Neuronal stem cell (in vitro differentiated cells): ENCODE data around the gene WWC1.

Experiments
- DNase-seq: peaks from one replicate; pipeline ENCODE4 v3.0.0-alpha.2; 2013; ENCODE audit warnings: low spot score
- H2AFZ ChIP-seq: one replicate; pipeline ENCODE4 v1.6.1; 2013; ENCODE audit warnings: mild to moderate bottlenecking, low read length, inconsistent platforms
- H2AK5ac ChIP-seq: 2 replicates; pipeline ENCODE4 v1.6.1; 2013; ENCODE audit warnings: low read depth, mild to moderate bottlenecking, inconsistent platforms, low read length, moderate library complexity, mixed read lengths
- H2BK120ac ChIP-seq: 2 replicates; pipeline ENCODE4 v1.6.1; 2013; ENCODE audit warnings: low read depth, mild to moderate bottlenecking, inconsistent platforms, low read length, moderate library complexity, mixed read lengths
- H2BK12ac ChIP-seq: one replicate; pipeline ENCODE4 v1.6.1; 2013; ENCODE audit warnings: low read length, inconsistent platforms
- H2BK15ac ChIP-seq: 2 replicates; pipeline ENCODE4 v1.6.1; 2013; ENCODE audit warnings: mild to moderate bottlenecking, low read length, inconsistent platforms, mixed read lengths
- H2BK5ac ChIP-seq: one replicate; pipeline ENCODE4 v1.6.1; 2013; ENCODE audit warnings: inconsistent platforms, mild to moderate bottlenecking, low read length, moderate library complexity
- H3K14ac ChIP-seq: one replicate; pipeline ENCODE4 v1.6.1; 2013; ENCODE audit warnings: low read length, inconsistent platforms
- H3K18ac ChIP-seq: 2 replicates; pipeline ENCODE4 v1.6.1; 2013; ENCODE audit warnings: low read length, inconsistent platforms
- H3K23ac ChIP-seq: 2 replicates; pipeline ENCODE4 v1.6.1; 2013; ENCODE audit warnings: low read depth, mild to moderate bottlenecking, mixed read lengths, low read length, inconsistent platforms; ENCODE audit not compliant: poor library complexity
- H3K27ac ChIP-seq: replicated peaks from 3 replicates; pipeline ENCODE4 v1.5.1; 2013; ENCODE audit warnings: low read length, inconsistent platforms
- H3K27me3 ChIP-seq, 3 experiments: 2 replicates each; pipeline ENCODE4 v1.6.1; 2013; ENCODE audit warnings: low read length in 3 of 3, mild to moderate bottlenecking in 2 of 3, inconsistent platforms in 1 of 3, low read depth in 1 of 3, mixed read lengths in 1 of 3, moderate library complexity in 1 of 3; ENCODE audit not compliant: control insufficient read depth in 3 of 3, insufficient read depth in 3 of 3
- H3K36me3 ChIP-seq, 2 donors: replicated peaks in 1 of 2; 2 replicates each; pipeline ENCODE4 v1.6.1; 2013; ENCODE audit warnings: low read length in 2 of 2; ENCODE audit not compliant: control insufficient read depth in 2 of 2, insufficient read depth in 2 of 2
- H3K4ac ChIP-seq: 2 replicates; pipeline ENCODE4 v1.6.1; 2013; ENCODE audit warnings: inconsistent platforms, mild to moderate bottlenecking, low read length, moderate library complexity
- H3K4me1 ChIP-seq, 2 donors: 1 replicate in 1 of 2; 2 replicates in 1 of 2; pipeline ENCODE4 v1.6.1; 2013; ENCODE audit warnings: low read length in 2 of 2, low read depth in 1 of 2; ENCODE audit not compliant: control insufficient read depth in 2 of 2, insufficient read depth in 1 of 2
- H3K4me2 ChIP-seq: one replicate; pipeline ENCODE4 v1.6.1; 2013; ENCODE audit warnings: mild to moderate bottlenecking, low read length, inconsistent platforms; ENCODE audit not compliant: insufficient read depth, poor library complexity, severe bottlenecking
- H3K4me3 ChIP-seq, 2 donors: 2 replicates each; pipeline ENCODE4 v1.5.1; 2013; ENCODE audit warnings: low read length in 2 of 2, mild to moderate bottlenecking in 2 of 2, inconsistent platforms in 1 of 2, moderate library complexity in 1 of 2
- H3K79me1 ChIP-seq: one replicate; pipeline ENCODE4 v1.6.1; 2013; ENCODE audit warnings: low read depth, mild to moderate bottlenecking, inconsistent platforms, low read length, moderate library complexity
- H3K9ac ChIP-seq: one replicate; pipeline ENCODE4 v1.6.1; 2013; ENCODE audit warnings: mild to moderate bottlenecking, low read depth, low read length, inconsistent platforms; ENCODE audit not compliant: poor library complexity
- H3K9me3 ChIP-seq, 2 donors: replicated peaks in 1 of 2; 2 replicates each; pipeline versions ENCODE3 to v1.6.1; 2013; ENCODE audit warnings: low read length in 2 of 2, mild to moderate bottlenecking in 2 of 2, inconsistent platforms in 1 of 2, low read depth in 1 of 2, mixed read lengths in 1 of 2, moderate library complexity in 1 of 2; ENCODE audit not compliant: control insufficient read depth in 2 of 2, insufficient read depth in 1 of 2
- H4K8ac ChIP-seq: one replicate; pipeline ENCODE4 v1.6.1; 2013; ENCODE audit warnings: low read depth, mild to moderate bottlenecking, inconsistent platforms, low read length, moderate library complexity
- H4K91ac ChIP-seq: one replicate; pipeline ENCODE4 v1.6.1; 2013; ENCODE audit warnings: low read length, low read depth, mild to moderate bottlenecking, inconsistent platforms; ENCODE audit not compliant: poor library complexity
- WGBS, 2 donors: extraction: QIAGEN DNeasy Blood & Tissue Kit; methylation state at CpG; one replicate each; pipeline ENCODE4 v1.1.7; 2013; ENCODE audit warnings: missing lambda C conversion rate in 2 of 2, mixed read lengths in 1 of 2; ENCODE audit not compliant: insufficient read length in 2 of 2, insufficient replicate concordance in 1 of 2; ENCODE audit errors: extremely low coverage in 2 of 2; 5-methylcytosine and 5-hydroxymethylcytosine counted together

WWC1 gene

GRCh38 chr5:168263121-168263520 lies 28.3 kb upstream of the WWC1 start:
- Histone ChIP-seq H3K18ac (no peak overlapping the region), H2BK15ac (no peak overlapping the region), H2AK5ac (no peak overlapping the region), H2BK120ac (no peak overlapping the region), H3K4ac (no peak overlapping the region), H2BK5ac (no peak overlapping the region), H4K8ac (no peak overlapping the region), H2AFZ (no peak overlapping the region), H3K23ac (no peak overlapping the region), H3K4me3 (no peak overlapping the region), H2BK12ac (no peak overlapping the region), H3K79me1 (no peaks in the 10 kb centered on the region), H3K9me3 (no peaks in the 10 kb centered on the region), H3K36me3 (peaks cover 0 to 19% of the 10 kb centered on the region in 2 donors), H4K91ac (no peak overlapping the region), H3K9ac (no peak overlapping the region), H3K4me2 (no peak overlapping the region), H3K4me1 (peaks cover 0 to 1% of the 10 kb centered on the region in 2 donors), H3K27me3 (no peaks in the 10 kb centered on the region), H3K27ac (no peak overlapping the region), H3K14ac (no peak overlapping the region)
- no CpG with 5 or more reads among the region's 13 CpGs for WGBS, 2 donors
- no peak for DNase-seq

DNA sequence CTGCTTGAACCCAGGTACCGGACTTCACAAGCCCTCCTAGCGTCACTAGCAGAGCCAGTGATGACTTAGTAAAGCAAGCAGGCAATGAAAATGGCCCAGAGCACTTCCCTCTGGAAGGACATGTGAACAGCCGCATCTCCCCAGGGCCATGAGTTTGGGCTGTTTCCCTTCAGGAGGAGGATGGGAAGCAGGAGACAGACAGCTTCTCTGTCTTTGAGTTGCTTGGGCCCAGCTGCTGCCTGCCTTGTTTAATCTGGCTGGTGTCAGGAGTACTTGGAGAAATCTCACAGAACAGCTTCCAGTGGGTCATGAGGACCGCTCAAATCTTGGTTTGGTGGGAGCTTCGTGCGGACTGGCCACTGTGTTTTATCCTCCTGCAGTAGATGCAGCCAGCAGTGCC lies 25.4 kb upstream of the WWC1 start:
- H3K18ac ChIP-seq, result no peak overlapping the region
- no peaks in the 10 kb centered on the region for H3K79me1 ChIP-seq
- no peak overlapping the region for H2AK5ac ChIP-seq
- no peaks in the 10 kb centered on the region for H3K9me3 ChIP-seq
- no peak overlapping the region for H3K9ac ChIP-seq
- no peak for DNase-seq
- H3K4me3 ChIP-seq, result no peak overlapping the region
- no peak overlapping the region for H2BK120ac ChIP-seq
- H3K4me2 ChIP-seq, result no peak overlapping the region
- H3K27ac ChIP-seq, result no peak overlapping the region
- H3K27me3 ChIP-seq, result no peaks in the 10 kb centered on the region
- no peak overlapping the region for H3K23ac ChIP-seq
- H3K4me1 ChIP-seq, result peaks cover 3 to 4% of the 10 kb centered on the region in 2 donors
- no peak overlapping the region for H2BK5ac ChIP-seq
- no peak overlapping the region for H2BK12ac ChIP-seq
- H3K4ac ChIP-seq, result no peak overlapping the region
- no peak overlapping the region for H4K8ac ChIP-seq
- no peak overlapping the region for H4K91ac ChIP-seq
- no CpG with 5 or more reads among the region's 6 CpGs for WGBS, 2 donors
- H2BK15ac ChIP-seq, result no peak overlapping the region
- no peak overlapping the region for H2AFZ ChIP-seq
- H3K36me3 ChIP-seq, result peaks cover 0 to 18% of the 10 kb centered on the region in 2 donors
- H3K14ac ChIP-seq, result no peak overlapping the region

DNA sequence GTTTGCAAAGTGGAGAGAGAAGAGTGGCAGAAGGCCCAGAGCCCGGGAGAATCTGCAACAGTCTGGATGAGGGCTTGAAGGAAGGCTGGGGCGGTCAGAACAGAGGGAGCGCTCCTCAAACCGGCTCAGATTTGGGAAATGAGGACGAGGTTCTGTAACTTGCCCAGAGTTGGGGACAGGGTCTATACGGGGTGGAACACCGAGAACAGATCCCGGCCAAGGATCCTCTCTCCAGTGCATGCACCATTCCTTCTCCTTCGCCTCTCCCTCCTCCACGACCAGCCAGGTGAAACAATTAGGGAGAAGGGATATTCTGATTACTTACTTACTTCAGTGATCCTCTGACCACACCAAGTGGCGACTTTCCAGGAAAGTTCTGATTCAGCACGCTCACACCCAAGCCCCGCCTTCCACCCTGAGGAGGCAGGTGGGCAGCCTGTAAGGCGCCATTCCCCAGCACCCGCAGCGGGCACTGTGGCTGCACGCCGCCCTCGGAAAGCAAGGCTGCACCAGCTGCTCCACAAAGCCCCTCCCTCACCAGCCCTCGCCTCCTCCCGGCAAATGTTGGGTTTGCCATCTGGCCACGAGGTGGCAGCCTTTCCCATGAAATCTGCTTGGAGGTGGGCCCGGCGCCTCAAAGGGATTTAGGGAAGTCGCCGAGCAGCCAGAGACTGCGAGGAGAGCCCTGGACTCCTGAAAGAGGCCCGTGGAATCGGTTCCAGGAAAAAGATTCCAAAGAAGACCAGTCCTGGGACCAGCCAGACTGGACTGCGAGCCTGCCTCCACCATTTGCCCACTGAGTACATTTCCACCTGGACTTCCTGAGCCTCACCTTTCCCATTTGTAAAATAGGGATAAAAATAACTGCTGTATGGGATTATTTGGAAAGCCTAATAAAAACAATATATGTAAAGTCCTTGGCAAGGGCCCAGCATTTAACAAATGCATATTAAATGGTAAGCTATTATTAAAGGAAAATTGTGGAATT lies 22.2 kb upstream of the WWC1 start:
- Histone ChIP-seq H4K91ac (no peak overlapping the region), H3K4me1 (peaks cover 3% of the 10 kb centered on the region in 2 donors), H3K14ac (no peak overlapping the region), H3K4ac (no peak overlapping the region), H3K27me3 (no peaks in the 10 kb centered on the region), H3K23ac (peak overlapping the region; percentile 29), H3K4me2 (peak overlapping the region; percentile 69), H3K79me1 (no peaks in the 10 kb centered on the region), H3K4me3 (peak overlapping the region; percentile 40 to 56), H3K36me3 (no peaks in the 10 kb centered on the region), H2BK15ac (no peak overlapping the region), H3K27ac (no peak overlapping the region), H2BK120ac (no peak overlapping the region), H3K9ac (peak overlapping the region; percentile 7), H2AFZ (peak overlapping the region; percentile 93), H3K18ac (no peak overlapping the region), H3K9me3 (no peaks in the 10 kb centered on the region), H2AK5ac (no peak overlapping the region), H2BK5ac (no peak overlapping the region), H4K8ac (no peak overlapping the region), H2BK12ac (no peak overlapping the region)
- DNase-seq, result peak; percentile 93
- WGBS, 2 donors, result no CpG with 5 or more reads among the region's 30 CpGs

GRCh38 chr5:168269937-168270330 lies 21.5 kb upstream of the WWC1 start:
- no peak overlapping the region for H3K4me3 ChIP-seq
- H3K14ac ChIP-seq, result no peak overlapping the region
- H2BK15ac ChIP-seq, result no peak overlapping the region
- H4K91ac ChIP-seq, result no peak overlapping the region
- no peak overlapping the region for H2AK5ac ChIP-seq
- H3K18ac ChIP-seq, result no peak overlapping the region
- peaks cover 3% of the 10 kb centered on the region in 2 donors for H3K4me1 ChIP-seq
- no peak overlapping the region for H4K8ac ChIP-seq
- H3K9ac ChIP-seq, result no peak overlapping the region
- no peak overlapping the region for H3K23ac ChIP-seq
- H3K27me3 ChIP-seq, result no peaks in the 10 kb centered on the region
- no peak overlapping the region for H2BK5ac ChIP-seq
- no peak for DNase-seq
- H3K79me1 ChIP-seq, result no peaks in the 10 kb centered on the region
- peak overlapping the region; percentile 93 for H2AFZ ChIP-seq
- no peak overlapping the region for H3K4ac ChIP-seq
- no CpG with 5 or more reads among the region's 3 CpGs for WGBS, 2 donors
- H3K9me3 ChIP-seq, result no peaks in the 10 kb centered on the region
- H3K4me2 ChIP-seq, result no peak overlapping the region
- no peak overlapping the region for H2BK12ac ChIP-seq
- no peaks in the 10 kb centered on the region for H3K36me3 ChIP-seq
- H2BK120ac ChIP-seq, result no peak overlapping the region
- H3K27ac ChIP-seq, result no peak overlapping the region
